Activated naive CD8-positive, alpha-beta T cell treated with anti-CD3 and anti-CD28 coated beads, Interleukin-2, amount 10 ng/mL, durations not matched to agents 7 days and 5 days (primary cell): ENCODE data around the gene SSBP4. TPM values are rescaled to one million over a fixed set of nuclear protein-coding genes. Genes with fewer than 3 reads are reported as not detected.
"Not testable (repeated sequence)": the region's sequence is repeated elsewhere in the genome, so short reads cannot be mapped to it uniquely, and the experiment has no call there.

Experiments
- ATAC-seq: fragments of 150-1000 bp; cut with Tn5 transposase; one replicate; pipeline ENCODE4 v1.10.0; 2021; ENCODE audit warnings: low read depth, moderate library complexity
- POLR2A ChIA-PET: fragments of 350-600 bp; sonication (Branson Sonifier 250); formaldehyde crosslinking; loops from one replicate; lab custom pipeline; 2021; ENCODE audit warnings: antibody characterized with exemption; lab: Charles Lee
- DNase-seq: peaks from one replicate; pipeline ENCODE4 v3.0.0; 2021
- H3K27ac Mint-ChIP-seq: one replicate; pipeline ENCODE4 v1.8.0; 2022; ENCODE audit warnings: mild to moderate bottlenecking, mixed read lengths
- H3K27me3 Mint-ChIP-seq: one replicate; pipeline ENCODE4 v1.8.0; 2022; ENCODE audit warnings: mild to moderate bottlenecking, moderate library complexity, mixed read lengths
- H3K36me3 Mint-ChIP-seq: one replicate; pipeline ENCODE4 v1.8.0; 2021; ENCODE audit warnings: mild to moderate bottlenecking, mixed read lengths
- H3K4me1 Mint-ChIP-seq: one replicate; pipeline ENCODE4 v1.8.0; 2021; ENCODE audit warnings: mixed read lengths
- H3K4me3 Mint-ChIP-seq: one replicate; pipeline ENCODE4 v1.8.0; 2022; ENCODE audit warnings: mild to moderate bottlenecking, moderate library complexity, mixed read lengths
- H3K9me3 Mint-ChIP-seq: one replicate; pipeline ENCODE4 v1.8.0; 2021; ENCODE audit warnings: mixed read lengths
- total RNA-seq, 2 experiments: library from RNA; stranded (reverse); gene quantifications; one replicate each; pipeline ENCODE4 v1.2.3, GENCODE V29; 2021

SSBP4 gene
- total RNA-seq = 100 to 1,000 TPM; 152 to 158 TPM

GRCh38 chr19:18419195-18419698 is at the start of gene SSBP4:
Gene SSBP4 (plus strand): TSS chr19:18419398. CDS start chr19:18419649, 251 bp downstream.
- H3K4me1 Mint-ChIP-seq = peaks cover 68% of the 10 kb centered on the region
- POLR2A ChIA-PET = interaction anchor here (0.6 to 7.7 kb wide), 15 partner anchors 10 to 437 kb away, joined by 3 to 103 read pairs (median 4); partner anchors contain the start of genes JUND, KXD1, LRRC25 and LSM4
- peaks cover 11% of the 10 kb centered on the region for H3K36me3 Mint-ChIP-seq
- no peaks in the 10 kb centered on the region for H3K27me3 Mint-ChIP-seq
- H3K27ac Mint-ChIP-seq = peak within 1 kb of the TSS; percentile 93
- H3K9me3 Mint-ChIP-seq = no peaks in the 10 kb centered on the region
- DNase-seq (peak; percentile 93), ATAC-seq (peak; percentile 27)
- H3K4me3 Mint-ChIP-seq = peak within 1 kb of the TSS; percentile 99

- POLR2A ChIA-PET = interaction anchor here (1.6 kb wide), 1 partner anchor 43 kb away, joined by 4 read pairs; no protein-coding TSS in a partner anchor
- no peaks in the 10 kb centered on the region for H3K9me3 Mint-ChIP-seq
- peak overlapping the region; percentile 62 for H3K4me3 Mint-ChIP-seq
- H3K27me3 Mint-ChIP-seq = no peaks in the 10 kb centered on the region
- ATAC-seq = no peak
- H3K36me3 Mint-ChIP-seq = no peaks in the 10 kb centered on the region
- H3K27ac Mint-ChIP-seq = peak overlapping the region; percentile 88
- no peak for DNase-seq
- H3K4me1 Mint-ChIP-seq = peaks cover 11% of the 10 kb centered on the region
These were observed 45.7 kb upstream of the SSBP4 start for GRCh38 chr19:18373407-18373891.

GRCh38 chr19:18373892-18374629 is 45.1 kb upstream of the SSBP4 start:
- DNase-seq = peak; percentile 74
- Mint-ChIP-seq H3K9me3 (no peaks in the 10 kb centered on the region), H3K27ac (peak overlapping the region; percentile 88), H3K4me3 (peak overlapping the region; percentile 62), H3K4me1 (peaks cover 11% of the 10 kb centered on the region), H3K36me3 (no peaks in the 10 kb centered on the region), H3K27me3 (peaks cover 1% of the 10 kb centered on the region)
- ATAC-seq = peak; percentile 89
- POLR2A ChIA-PET = interaction anchor here (0.5 to 1.6 kb wide), 2 partner anchors 20 to 43 kb away, joined by 4 to 6 read pairs; no protein-coding TSS in a partner anchor

DNA sequence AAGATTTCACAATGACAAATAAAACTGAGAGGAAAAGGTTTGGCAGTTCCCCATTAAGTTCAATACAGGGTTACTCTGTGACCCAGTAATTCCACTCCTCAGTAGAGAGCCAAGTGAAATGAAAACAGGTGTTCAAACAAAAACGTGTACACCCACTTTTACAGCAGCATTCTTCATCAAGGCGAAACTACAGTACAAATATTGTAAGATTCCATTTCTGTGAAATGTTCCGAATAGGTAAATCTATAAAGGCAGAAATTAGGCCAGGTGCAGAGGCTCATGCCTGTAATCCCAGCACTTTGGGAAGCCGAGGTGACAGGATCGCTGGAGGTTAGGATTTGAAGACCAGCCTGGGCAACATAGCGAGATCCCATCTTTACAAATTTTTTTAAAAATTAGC is 42.2 kb upstream of the SSBP4 start:
- Mint-ChIP-seq H3K27ac (no peak overlapping the region), H3K9me3 (no peaks in the 10 kb centered on the region), H3K27me3 (peaks cover 4% of the 10 kb centered on the region), H3K4me1 (peaks cover 12% of the 10 kb centered on the region), H3K4me3 (no peak overlapping the region), H3K36me3 (no peaks in the 10 kb centered on the region)
- POLR2A ChIA-PET = no interaction called here
- ATAC-seq (no peak), DNase-seq (no peak)

GRCh38 chr19:18379803-18380747 is 39.1 kb upstream of the SSBP4 start:
- Mint-ChIP-seq H3K27ac (no peak overlapping the region), H3K9me3 (no peaks in the 10 kb centered on the region), H3K4me3 (no peak overlapping the region), H3K27me3 (peaks cover 11% of the 10 kb centered on the region), H3K36me3 (no peaks in the 10 kb centered on the region), H3K4me1 (peaks cover 1% of the 10 kb centered on the region)
- ATAC-seq (no peak), DNase-seq (no peak)
- POLR2A ChIA-PET = interaction anchor here (1.6 kb wide), 1 partner anchor 34 kb away, joined by 3 read pairs; no protein-coding TSS in a partner anchor

GRCh38 chr19:18380843-18381242 is 38.4 kb upstream of the SSBP4 start:
- POLR2A ChIA-PET = interaction anchor here (0.7 to 1.6 kb wide), 2 partner anchors 12 to 33 kb away, joined by 3 to 5 read pairs; no protein-coding TSS in a partner anchor
- H3K4me3 Mint-ChIP-seq = no peak overlapping the region
- H3K9me3 Mint-ChIP-seq = no peaks in the 10 kb centered on the region
- no peaks in the 10 kb centered on the region for H3K36me3 Mint-ChIP-seq
- DNase-seq = no peak
- H3K27me3 Mint-ChIP-seq = peaks cover 15% of the 10 kb centered on the region
- H3K4me1 Mint-ChIP-seq = peaks cover 1% of the 10 kb centered on the region
- ATAC-seq = no peak
- H3K27ac Mint-ChIP-seq = no peak overlapping the region

DNA sequence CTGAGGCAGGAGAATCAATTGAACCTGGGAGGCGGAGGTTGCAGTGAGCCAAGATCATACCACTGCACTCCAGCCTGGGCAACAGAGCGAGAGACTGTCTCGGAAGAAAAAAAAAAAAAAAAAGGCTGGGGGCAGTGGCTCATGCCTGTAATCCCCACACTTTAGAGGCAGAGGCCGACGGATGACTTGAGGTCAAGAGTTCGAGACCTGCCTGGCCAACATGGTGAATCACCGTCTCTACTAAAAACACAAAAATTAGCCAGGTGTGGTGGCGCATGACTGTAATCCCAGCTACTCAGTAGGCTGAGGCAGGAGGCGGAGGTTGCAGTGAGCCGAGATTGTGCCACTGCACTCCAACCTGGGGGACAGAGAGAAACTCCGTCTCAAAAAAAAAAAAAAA is 35.6 kb upstream of the SSBP4 start:
- H3K27me3 Mint-ChIP-seq = peaks cover 38% of the 10 kb centered on the region
- H3K4me1 Mint-ChIP-seq, H3K9me3 Mint-ChIP-seq, POLR2A ChIA-PET, ATAC-seq, H3K4me3 Mint-ChIP-seq, H3K27ac Mint-ChIP-seq, DNase-seq, H3K36me3 Mint-ChIP-seq: not testable (repeated sequence)

GRCh38 chr19:18384775-18385174 is 34.4 kb upstream of the SSBP4 start:
- ATAC-seq (no peak), DNase-seq (no peak)
- H3K36me3 Mint-ChIP-seq = no peaks in the 10 kb centered on the region
- peaks cover 44% of the 10 kb centered on the region for H3K27me3 Mint-ChIP-seq
- peaks cover 6% of the 10 kb centered on the region for H3K4me1 Mint-ChIP-seq
- no peaks in the 10 kb centered on the region for H3K9me3 Mint-ChIP-seq
- H3K4me3 Mint-ChIP-seq = no peak overlapping the region
- POLR2A ChIA-PET = no interaction called here
- no peak overlapping the region for H3K27ac Mint-ChIP-seq

- Mint-ChIP-seq H3K27me3 (peaks cover 47% of the 10 kb centered on the region), H3K27ac (no peak overlapping the region), H3K4me3 (no peak overlapping the region), H3K9me3 (no peaks in the 10 kb centered on the region), H3K4me1 (peaks cover 7% of the 10 kb centered on the region), H3K36me3 (no peaks in the 10 kb centered on the region)
- no peak for DNase-seq
- POLR2A ChIA-PET = no interaction called here
- no peak for ATAC-seq
These were observed 33.9 kb upstream of the SSBP4 start for GRCh38 chr19:18385359-18385674.

DNA sequence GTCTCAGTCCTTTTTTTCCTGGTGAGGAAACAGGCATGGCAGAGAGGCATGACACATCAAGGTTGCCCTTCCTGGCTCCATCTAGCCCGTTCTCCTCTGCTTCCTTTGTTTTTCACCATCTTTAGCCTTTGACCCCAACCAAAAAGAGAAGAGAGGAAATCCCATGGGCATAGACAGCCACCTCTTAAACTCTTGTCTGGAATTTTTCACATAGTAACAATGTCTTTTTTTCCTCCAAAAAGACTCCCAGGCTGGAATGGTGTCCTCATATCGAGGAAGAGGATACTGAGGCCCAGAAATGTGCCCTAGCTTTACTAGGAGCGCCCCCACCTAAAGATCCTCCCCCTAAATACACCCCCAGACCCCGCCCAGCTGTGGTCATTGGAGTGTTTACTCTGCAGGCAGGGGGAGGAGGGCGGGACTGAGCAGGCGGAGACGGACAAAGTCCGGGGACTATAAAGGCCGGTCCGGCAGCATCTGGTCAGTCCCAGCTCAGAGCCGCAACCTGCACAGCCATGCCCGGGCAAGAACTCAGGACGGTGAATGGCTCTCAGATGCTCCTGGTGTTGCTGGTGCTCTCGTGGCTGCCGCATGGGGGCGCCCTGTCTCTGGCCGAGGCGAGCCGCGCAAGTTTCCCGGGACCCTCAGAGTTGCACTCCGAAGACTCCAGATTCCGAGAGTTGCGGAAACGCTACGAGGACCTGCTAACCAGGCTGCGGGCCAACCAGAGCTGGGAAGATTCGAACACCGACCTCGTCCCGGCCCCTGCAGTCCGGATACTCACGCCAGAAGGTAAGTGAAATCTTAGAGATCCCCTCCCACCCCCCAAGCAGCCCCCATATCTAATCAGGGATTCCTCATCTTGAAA is 33.3 kb upstream of the SSBP4 start, which contains the start of gene GDF15:
Gene GDF15, plus strand, starts transcription at position 484 of the 868 bp plus-strand sequence. Its CDS starts 32 bp downstream, at position 516.
- DNase-seq (peak; percentile 66), ATAC-seq (no peak)
- H3K4me3 Mint-ChIP-seq = no peak within 1 kb of the TSS
- peaks cover 53% of the 10 kb centered on the region for H3K27me3 Mint-ChIP-seq
- no peak within 1 kb of the TSS for H3K27ac Mint-ChIP-seq
- H3K36me3 Mint-ChIP-seq = no peaks in the 10 kb centered on the region
- POLR2A ChIA-PET = no interaction called here
- no peaks in the 10 kb centered on the region for H3K9me3 Mint-ChIP-seq
- H3K4me1 Mint-ChIP-seq = peaks cover 7% of the 10 kb centered on the region

- ATAC-seq = no peak
- Mint-ChIP-seq H3K27me3 (peaks cover 56% of the 10 kb centered on the region), H3K9me3 (no peaks in the 10 kb centered on the region)
These were observed 32.5 kb upstream of the SSBP4 start for GRCh38 chr19:18386543-18387271.

More at GRCh38 chr19:18386543-18387271, 32.5 kb upstream of the SSBP4 start:
- no peak overlapping the region for H3K27ac Mint-ChIP-seq
- peaks cover 7% of the 10 kb centered on the region for H3K4me1 Mint-ChIP-seq
- no peak for DNase-seq
- H3K4me3 Mint-ChIP-seq = no peak overlapping the region
- H3K36me3 Mint-ChIP-seq = no peaks in the 10 kb centered on the region
- POLR2A ChIA-PET = no interaction called here
